Iris pigment epithelial cell (primary cell): ENCODE data around the gene TEN1.

Experiments used
- DNase-seq: peaks from one replicate; pipeline ENCODE4 v3.0.0-alpha.2; 2011; ENCODE audit warnings: low read depth

TEN1 gene

GRCh38 chr17:75976175-75976848 is 2.7 kb upstream of the TEN1 start:
- peak; percentile 46 for DNase-seq

GRCh38 chr17:75979705-75980187 is 706 bp downstream of the TEN1 start:
- peak; percentile 88 for DNase-seq

GRCh38 chr17:75980188-75981018 is 1.4 kb downstream of the TEN1 start:
- peak; percentile 29 for DNase-seq

- no peak for DNase-seq
These were observed 2.1 kb downstream of the TEN1 start for GRCh38 chr17:75981019-75981615.

- DNase-seq: peak; percentile 19
These were observed 4.6 kb downstream of the TEN1 start for GRCh38 chr17:75983501-75984181.

- no peak for DNase-seq
These were observed 6.9 kb downstream of the TEN1 start for GRCh38 chr17:75985986-75986385.

- no peak for DNase-seq
These were observed 8.0 kb downstream of the TEN1 start for GRCh38 chr17:75987041-75987440.

- DNase-seq: no peak
These were observed 12.4 kb downstream of the TEN1 start for GRCh38 chr17:75991396-75991795.

GRCh38 chr17:75994802-75995370 is 15.8 kb downstream of the TEN1 start:
- DNase-seq: no peak

GRCh38 chr17:75995385-75995925 is 16.4 kb downstream of the TEN1 start:
- DNase-seq: no peak

- DNase-seq: peak; percentile 73
These were observed 17.9 kb downstream of the TEN1 start for GRCh38 chr17:75996665-75997590.

GRCh38 chr17:75998327-75998795 is 19.3 kb downstream of the TEN1 start:
- no peak for DNase-seq

- peak; percentile 26 for DNase-seq
These were observed 21.1 kb downstream of the TEN1 start for GRCh38 chr17:76000016-76000754.

- DNase-seq: no peak
These were observed 21.9 kb downstream of the TEN1 start, which contains the start of gene CDK3 for GRCh38 chr17:76000755-76001521. TSS of gene CDK3 (plus strand) at chr17:76000855. CDS start at chr17:76001426, 571 bp downstream.

GRCh38 chr17:76002100-76002499 is 23.1 kb downstream of the TEN1 start:
- DNase-seq: no peak

- no peak for DNase-seq
These were observed 24.9 kb downstream of the TEN1 start for GRCh38 chr17:76003915-76004314.

GRCh38 chr17:76004750-76005262 is 25.8 kb downstream of the TEN1 start:
- DNase-seq: no peak
